HG02678 (cell line): ENCODE results near the gene PLCB3.

Source experiments
- ATAC-seq: cut with Tn5 transposase; IDR thresholded peaks from one replicate; pipeline ENCODE4 v1.9.1; 2021; ENCODE audit warnings: mild to moderate bottlenecking, moderate library complexity; ENCODE audit not compliant: unreplicated experiment

The PLCB3 gene

GRCh38 chr11:64317961-64318765 is 66.8 kb downstream of the PLCB3 start, which contains the start of gene PRDX5:
Gene PRDX5 (plus strand): TSS chr11:64318121. CDS start chr11:64318216, 95 bp downstream.
- peak; percentile 84 for ATAC-seq
